CD14-positive monocyte (primary cell): Measurements from ENCODE around the gene CYBRD1. TPM values are rescaled to one million over a fixed set of nuclear protein-coding genes. Genes with fewer than 3 reads are reported as not detected.

Experiments used
- DNase-seq, 3 donors: peaks; one replicate each; pipeline ENCODE4 v3.0.0-alpha.2; 2011 to 2022
- H2AFZ ChIP-seq: 2 replicates; pipeline ENCODE4 v1.6.0; 2012; ENCODE audit warnings: mild to moderate bottlenecking, low read depth, low read length, inconsistent platforms; ENCODE audit not compliant: insufficient read depth, poor library complexity, severe bottlenecking
- H3K27ac ChIP-seq, 2 donors: 1 replicate in 1 of 2; 2 replicates in 1 of 2; pipeline ENCODE4 v1.5.1; 2012 to 2013; ENCODE audit warnings: low read length in 2 of 2, control low read depth in 1 of 2, inconsistent platforms in 1 of 2, low read depth in 1 of 2, mild to moderate bottlenecking in 1 of 2
- H3K27me3 ChIP-seq, 2 donors: one replicate each; pipeline versions ENCODE4 v1.6.0 to v1.6.1; 2011 to 2013; ENCODE audit warnings: low read length in 2 of 2; ENCODE audit not compliant: control insufficient read depth in 2 of 2, insufficient read depth in 2 of 2
- H3K36me3 ChIP-seq, 2 donors: replicated peaks in 1 of 2; 1 replicate in 1 of 2; 2 replicates in 1 of 2; pipeline versions ENCODE4 v1.5.1 to v1.6.1; 2012 to 2013; ENCODE audit warnings: low read length in 2 of 2, control low read depth in 1 of 2, inconsistent platforms in 1 of 2, mild to moderate bottlenecking in 1 of 2; ENCODE audit not compliant: insufficient read depth in 2 of 2, control insufficient read depth in 1 of 2
- H3K4me1 ChIP-seq, 2 donors: 1 replicate in 1 of 2; 2 replicates in 1 of 2; pipeline versions ENCODE4 v1.5.1 to v1.6.1; 2012 to 2013; ENCODE audit warnings: low read length in 2 of 2, control low read depth in 1 of 2, inconsistent platforms in 1 of 2, mild to moderate bottlenecking in 1 of 2, moderate library complexity in 1 of 2; ENCODE audit not compliant: insufficient read depth in 2 of 2, control insufficient read depth in 1 of 2
- H3K4me2 ChIP-seq: replicated peaks from 2 replicates; pipeline ENCODE3; 2012; ENCODE audit warnings: low read length, moderate library complexity, mild to moderate bottlenecking; ENCODE audit not compliant: poor library complexity, severe bottlenecking; ENCODE audit errors: extremely low read depth
- H3K4me3 ChIP-seq, 3 experiments: fragments of 200-600 bp in 1 of 3; sonication (generic) in 1 of 3; replicated peaks in 1 of 3; 1 replicate in 2 of 3; 2 replicates in 1 of 3; pipeline ENCODE4 v1.5.1; 2011 to 2013; ENCODE audit warnings: low read length in 3 of 3, mild to moderate bottlenecking in 3 of 3, control low read depth in 2 of 3, low read depth in 2 of 3, inconsistent platforms in 1 of 3, moderate library complexity in 1 of 3
- H3K79me2 ChIP-seq: 2 replicates; pipeline ENCODE4 v1.6.0; 2012; ENCODE audit warnings: mild to moderate bottlenecking, control low read depth, inconsistent platforms, low read length, moderate library complexity; ENCODE audit not compliant: insufficient read depth
- H3K9ac ChIP-seq: 2 replicates; pipeline ENCODE4 v1.6.0; 2017; ENCODE audit warnings: low read length, mild to moderate bottlenecking; ENCODE audit not compliant: insufficient read depth, poor library complexity, severe bottlenecking
- H3K9me3 ChIP-seq, 2 donors: replicated peaks in 1 of 2; 1 replicate in 1 of 2; 2 replicates in 1 of 2; pipeline versions ENCODE4 v1.5.1 to v1.6.1; 2012 to 2013; ENCODE audit warnings: low read length in 2 of 2, control low read depth in 1 of 2; ENCODE audit not compliant: control insufficient read depth in 1 of 2, insufficient read depth in 1 of 2
- H4K20me1 ChIP-seq: 2 replicates; pipeline ENCODE4 v1.6.0; 2012; ENCODE audit warnings: mild to moderate bottlenecking, low read length, control low read depth, moderate library complexity; ENCODE audit not compliant: insufficient read depth
- H3K27ac Mint-ChIP-seq, 7 donors: one replicate each; pipeline ENCODE4 v1.8.0; 2020; ENCODE audit warnings: mild to moderate bottlenecking in 7 of 7, mixed read lengths in 7 of 7, moderate library complexity in 6 of 7, inconsistent platforms in 2 of 7
- H3K27me3 Mint-ChIP-seq, 3 donors: one replicate each; pipeline ENCODE4 v1.8.0; 2021 to 2022; ENCODE audit warnings: low read depth in 3 of 3, mild to moderate bottlenecking in 3 of 3, mixed read lengths in 3 of 3, moderate library complexity in 3 of 3, inconsistent platforms in 1 of 3
- H3K36me3 Mint-ChIP-seq, 2 donors: one replicate each; pipeline ENCODE4 v1.8.0; 2020; ENCODE audit warnings: mixed read lengths in 2 of 2, inconsistent platforms in 1 of 2, mild to moderate bottlenecking in 1 of 2
- H3K4me1 Mint-ChIP-seq: one replicate; pipeline ENCODE4 v1.8.0; 2020; ENCODE audit warnings: mild to moderate bottlenecking, mixed read lengths
- H3K4me3 Mint-ChIP-seq, 2 donors: one replicate each; pipeline ENCODE4 v1.8.0; 2020; ENCODE audit warnings: mild to moderate bottlenecking in 2 of 2, mixed read lengths in 2 of 2, moderate library complexity in 1 of 2
- H3K9me3 Mint-ChIP-seq, 7 donors: one replicate each; pipeline ENCODE4 v1.8.0; 2020 to 2022; ENCODE audit warnings: mixed read lengths in 7 of 7, mild to moderate bottlenecking in 6 of 7, moderate library complexity in 6 of 7, inconsistent platforms in 2 of 7
- CTCF ChIP-seq: fragments of 200-600 bp; IDR thresholded peaks from one replicate; pipeline ENCODE4 v1.8.0; 2022; ENCODE audit warnings: antibody characterized with exemption, mild to moderate bottlenecking
- WGBS: methylation state at CpG from one replicate; pipeline ENCODE4 v1.1.5; 2013; ENCODE audit warnings: missing lambda C conversion rate; ENCODE audit not compliant: insufficient coverage; 5-methylcytosine and 5-hydroxymethylcytosine counted together
- intact Hi-C, 2 donors: fragments of 100-400 bp; cut with micrococcal nuclease; formaldehyde crosslinking; loops; one replicate each; pipeline versions ENCODE4 v1.15.0 to v1.15.1; 2023
- polyA plus RNA-seq, 3 donors: library from polyadenylated mRNA; depleted of rRNA in 1 of 3; unstranded in 2 of 3; stranded (reverse) in 1 of 3; fragments of 300-500 nt in 2 of 3; fragments of >200 nt in 1 of 3; fragmentation: Illumina TruSeq in 2 of 3; gene quantifications; 1 replicate in 2 of 3; 2 replicates in 1 of 3; pipeline ENCODE4 v1.2.3, GENCODE V29; 2012 to 2021

Gene CYBRD1
- polyA plus RNA-seq, 3 donors = 21.7 to 61.0 (median 47.3) TPM

DNA sequence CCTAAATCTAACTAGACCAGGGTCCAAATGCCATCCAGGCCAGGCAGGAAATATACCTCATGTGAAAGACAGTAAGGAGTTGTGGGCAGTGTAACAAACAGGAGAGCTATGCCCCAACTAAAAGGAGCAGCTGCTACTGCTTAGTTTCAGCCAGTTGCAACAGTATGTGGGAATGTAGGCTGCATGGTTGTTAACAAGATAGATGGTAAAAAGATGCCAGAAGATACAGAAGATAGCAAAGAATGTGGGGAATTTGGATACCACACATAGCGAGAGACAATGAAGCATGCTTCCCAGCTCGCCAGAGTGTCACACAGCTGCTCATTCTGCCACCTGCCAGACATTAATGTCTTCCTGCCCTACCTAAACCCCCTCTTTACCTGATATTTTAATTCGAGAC lies 39.4 kb upstream of the CYBRD1 start:
- no peak for DNase-seq
- H3K79me2 ChIP-seq = no peaks in the 10 kb centered on the region
- no peak overlapping the region for H2AFZ ChIP-seq
- peaks cover 0 to 4% of the 10 kb centered on the region in 2 donors for H3K9me3 ChIP-seq
- no peak overlapping the region for H3K4me2 ChIP-seq
- TF ChIP-seq CTCF = no peak
- no peak overlapping the region for H3K27ac ChIP-seq
- intact Hi-C loops = no loop called here
- H3K4me3 ChIP-seq = no peak overlapping the region
- no peak overlapping the region for H3K27ac Mint-ChIP-seq
- peaks cover 21 to 60% of the 10 kb centered on the region in 2 donors for H3K36me3 ChIP-seq
- no peak overlapping the region for H3K4me3 Mint-ChIP-seq
- peaks cover 10% of the 10 kb centered on the region for H3K4me1 Mint-ChIP-seq
- H3K27me3 ChIP-seq = no peaks in the 10 kb centered on the region
- H3K27me3 Mint-ChIP-seq = no peaks in the 10 kb centered on the region
- no peaks in the 10 kb centered on the region for H3K4me1 ChIP-seq
- no peaks in the 10 kb centered on the region for H4K20me1 ChIP-seq
- peaks cover 0 to 5% (median 0%) of the 10 kb centered on the region in 7 donors for H3K9me3 Mint-ChIP-seq
- no CpG with 5 or more reads among the region's 3 CpGs for WGBS
- no peak overlapping the region for H3K9ac ChIP-seq
- H3K36me3 Mint-ChIP-seq = peaks cover 63 to 67% of the 10 kb centered on the region in 2 donors

GRCh38 chr2:171483793-171484192 lies 38.5 kb upstream of the CYBRD1 start:
- Mint-ChIP-seq H3K36me3 (peaks cover 62 to 63% of the 10 kb centered on the region in 2 donors), H3K27ac (no peak overlapping the region), H3K4me1 (peaks cover 10% of the 10 kb centered on the region), H3K9me3 (peaks cover 0 to 8% (median 4%) of the 10 kb centered on the region in 7 donors), H3K27me3 (no peaks in the 10 kb centered on the region), H3K4me3 (no peak overlapping the region)
- WGBS = no CpG with 5 or more reads among the region's 2 CpGs
- H3K9ac ChIP-seq = no peak overlapping the region
- no peak for TF ChIP-seq CTCF
- no peaks in the 10 kb centered on the region for H3K79me2 ChIP-seq
- intact Hi-C loops = no loop called here
- peaks cover 17 to 51% of the 10 kb centered on the region in 2 donors for H3K36me3 ChIP-seq
- no peak overlapping the region for H3K27ac ChIP-seq
- no peaks in the 10 kb centered on the region for H3K27me3 ChIP-seq
- H3K4me2 ChIP-seq = no peak overlapping the region
- no peak overlapping the region for H3K4me3 ChIP-seq
- no peak for DNase-seq
- no peaks in the 10 kb centered on the region for H3K4me1 ChIP-seq
- no peak overlapping the region for H2AFZ ChIP-seq
- H4K20me1 ChIP-seq = no peaks in the 10 kb centered on the region
- H3K9me3 ChIP-seq = peaks cover 0 to 4% of the 10 kb centered on the region in 2 donors
